Esophagus squamous epithelium (tissue), 4 donors: Measurements from ENCODE around the gene PTPRG.

Experiments used
- POLR2A ChIP-seq, 4 donors: fragments of 450-650 bp; IDR thresholded peaks; one replicate each; pipeline ENCODE4 v1.6.1; 2017; ENCODE audit warnings: antibody characterized with exemption in 4 of 4, mild to moderate bottlenecking in 4 of 4, moderate library complexity in 3 of 4
- TF ChIP-seq, protein P1 (sequence below), 6 experiments: fragments of 450-650 bp in 4 of 6; fragments of 200-600 bp in 2 of 6; sonication (generic) in 2 of 6; IDR thresholded peaks; one replicate each; pipeline ENCODE4 v1.5.1; 2016 to 2019; ENCODE audit warnings: antibody characterized with exemption in 6 of 6, mild to moderate bottlenecking in 4 of 6, moderate library complexity in 4 of 6

- no peak for TF ChIP-seq POLR2A (IDR thresholded peaks at IDR 0.05)
- TF ChIP-seq, protein P1, sequence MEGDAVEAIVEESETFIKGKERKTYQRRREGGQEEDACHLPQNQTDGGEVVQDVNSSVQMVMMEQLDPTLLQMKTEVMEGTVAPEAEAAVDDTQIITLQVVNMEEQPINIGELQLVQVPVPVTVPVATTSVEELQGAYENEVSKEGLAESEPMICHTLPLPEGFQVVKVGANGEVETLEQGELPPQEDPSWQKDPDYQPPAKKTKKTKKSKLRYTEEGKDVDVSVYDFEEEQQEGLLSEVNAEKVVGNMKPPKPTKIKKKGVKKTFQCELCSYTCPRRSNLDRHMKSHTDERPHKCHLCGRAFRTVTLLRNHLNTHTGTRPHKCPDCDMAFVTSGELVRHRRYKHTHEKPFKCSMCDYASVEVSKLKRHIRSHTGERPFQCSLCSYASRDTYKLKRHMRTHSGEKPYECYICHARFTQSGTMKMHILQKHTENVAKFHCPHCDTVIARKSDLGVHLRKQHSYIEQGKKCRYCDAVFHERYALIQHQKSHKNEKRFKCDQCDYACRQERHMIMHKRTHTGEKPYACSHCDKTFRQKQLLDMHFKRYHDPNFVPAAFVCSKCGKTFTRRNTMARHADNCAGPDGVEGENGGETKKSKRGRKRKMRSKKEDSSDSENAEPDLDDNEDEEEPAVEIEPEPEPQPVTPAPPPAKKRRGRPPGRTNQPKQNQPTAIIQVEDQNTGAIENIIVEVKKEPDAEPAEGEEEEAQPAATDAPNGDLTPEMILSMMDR (IDR thresholded peaks at IDR 0.05): no peak
Measured at GRCh38 chr3:62133015-62133414, 571.6 kb downstream of the PTPRG start.
